Upper lobe of left lung (tissue), 4 donors: Measurements from ENCODE around the gene TMEM51.

Experiments
- EP300 ChIP-seq, 4 donors: sonication (generic); formaldehyde crosslinking; IDR thresholded peaks; one replicate each; pipeline ENCODE4 v1.5.1; 2017; ENCODE audit warnings: antibody characterized with exemption in 4 of 4, control low read depth in 2 of 4
- POLR2A ChIP-seq, 4 donors: fragments of 450-650 bp; IDR thresholded peaks; one replicate each; pipeline ENCODE4 v1.5.1; 2016 to 2017; ENCODE audit warnings: antibody characterized with exemption in 4 of 4, mild to moderate bottlenecking in 2 of 4
- POLR2AphosphoS5 ChIP-seq, 2 donors: sonication (generic); formaldehyde crosslinking; IDR thresholded peaks; one replicate each; pipeline ENCODE4 v1.5.1; 2017; ENCODE audit warnings: antibody characterized with exemption in 2 of 2
- TF ChIP-seq, protein P1 (sequence below), 6 experiments: fragments of 450-650 bp in 4 of 6; fragments of 200-600 bp in 2 of 6; sonication (generic) in 2 of 6; IDR thresholded peaks; one replicate each; pipeline ENCODE4 v1.5.1; 2016 to 2019; ENCODE audit warnings: antibody characterized with exemption in 6 of 6

GRCh38 chr1:15107911-15108310 lies 45.6 kb upstream of the TMEM51 start:
- TF ChIP-seq POLR2AphosphoS5 (IDR thresholded peaks at IDR 0.05) (no peak), EP300 (IDR thresholded peaks at IDR 0.05) (no peak), POLR2A (IDR thresholded peaks at IDR 0.05) (no peak)
- TF ChIP-seq, protein P1, sequence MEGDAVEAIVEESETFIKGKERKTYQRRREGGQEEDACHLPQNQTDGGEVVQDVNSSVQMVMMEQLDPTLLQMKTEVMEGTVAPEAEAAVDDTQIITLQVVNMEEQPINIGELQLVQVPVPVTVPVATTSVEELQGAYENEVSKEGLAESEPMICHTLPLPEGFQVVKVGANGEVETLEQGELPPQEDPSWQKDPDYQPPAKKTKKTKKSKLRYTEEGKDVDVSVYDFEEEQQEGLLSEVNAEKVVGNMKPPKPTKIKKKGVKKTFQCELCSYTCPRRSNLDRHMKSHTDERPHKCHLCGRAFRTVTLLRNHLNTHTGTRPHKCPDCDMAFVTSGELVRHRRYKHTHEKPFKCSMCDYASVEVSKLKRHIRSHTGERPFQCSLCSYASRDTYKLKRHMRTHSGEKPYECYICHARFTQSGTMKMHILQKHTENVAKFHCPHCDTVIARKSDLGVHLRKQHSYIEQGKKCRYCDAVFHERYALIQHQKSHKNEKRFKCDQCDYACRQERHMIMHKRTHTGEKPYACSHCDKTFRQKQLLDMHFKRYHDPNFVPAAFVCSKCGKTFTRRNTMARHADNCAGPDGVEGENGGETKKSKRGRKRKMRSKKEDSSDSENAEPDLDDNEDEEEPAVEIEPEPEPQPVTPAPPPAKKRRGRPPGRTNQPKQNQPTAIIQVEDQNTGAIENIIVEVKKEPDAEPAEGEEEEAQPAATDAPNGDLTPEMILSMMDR (IDR thresholded peaks at IDR 0.05) = no peak
